ENCODE data around the gene IL4.

IL4 gene

GRCh38 chr5:132668706-132669454, 4.9 kb upstream of the IL4 start:
- TF ChIP-seq CTCF (conservative IDR thresholded peaks at IDR 0.05; ENCODE audit: low read length), result no peak
- DNase-seq (ENCODE audit: low read depth), result no peak
- H3K4me3 ChIP-seq (ENCODE audit: low read length), result no peak overlapping the region

- no peak overlapping the region for H3K4me3 ChIP-seq (ENCODE audit: low read length)
- DNase-seq (ENCODE audit: low read depth), result no peak
- TF ChIP-seq CTCF (conservative IDR thresholded peaks at IDR 0.05; ENCODE audit: low read length), result no peak
These were observed 4.4 kb upstream of the IL4 start for GRCh38 chr5:132669455-132669820.

GRCh38 chr5:132669966-132670882, 3.6 kb upstream of the IL4 start:
- DNase-seq (ENCODE audit: low read depth), result no peak

GRCh38 chr5:132671000-132671399, 2.8 kb upstream of the IL4 start:
- TF ChIP-seq CTCF (conservative IDR thresholded peaks at IDR 0.05; ENCODE audit: low read length), result no peak
- DNase-seq (ENCODE audit: low read depth), result no peak
- no peak overlapping the region for H3K4me3 ChIP-seq (ENCODE audit: low read length)

More at GRCh38 chr5:132669966-132670882, 3.6 kb upstream of the IL4 start:
- no peak for TF ChIP-seq CTCF (conservative IDR thresholded peaks at IDR 0.05; ENCODE audit: low read length)
- no peak overlapping the region for H3K4me3 ChIP-seq (ENCODE audit: low read length)

GRCh38 chr5:132673488-132673887, 301 bp upstream of the IL4 start:
- no peak for DNase-seq (ENCODE audit: low read depth)
- no peak for TF ChIP-seq CTCF (conservative IDR thresholded peaks at IDR 0.05; ENCODE audit: low read length)
- H3K4me3 ChIP-seq (ENCODE audit: low read length), result no peak overlapping the region

- peak; percentile 96 for DNase-seq (ENCODE audit: low read depth)
- H3K4me3 ChIP-seq (ENCODE audit: low read length), result peak overlapping the region; percentile 39
- no peak for TF ChIP-seq CTCF (conservative IDR thresholded peaks at IDR 0.05; ENCODE audit: low read length)
These were observed 1.1 kb downstream of the IL4 start for GRCh38 chr5:132674671-132675506.
